Skin epidermis (tissue), 12 donors: ENCODE results near the gene CXCR2.
A peak's percentile ranks its signal among the peaks of the same experiment; 100 is the strongest.

ENCODE experiments used
- H3K27ac ChIP-seq, 21 experiments: fragments of 200-600 bp; sonication (generic) in 11 of 21; one replicate each; pipeline ENCODE4 v1.5.0; 2020; ENCODE audit warnings: mild to moderate bottlenecking in 3 of 21, inconsistent platforms in 2 of 21, moderate library complexity in 2 of 21
- H3K4me3 ChIP-seq, 7 experiments: fragments of 200-600 bp; sonication (generic) in 2 of 7; one replicate each; pipeline ENCODE4 v1.5.0; 2020; ENCODE audit warnings: inconsistent platforms in 2 of 7, mild to moderate bottlenecking in 2 of 7, moderate library complexity in 1 of 7

The CXCR2 gene

GRCh38 chr2:218128781-218129457 is 3.1 kb downstream of the CXCR2 start:
- peak overlapping the region in 1 of 7 experiments; percentile 17 for H3K4me3 ChIP-seq
- H3K27ac ChIP-seq, result peak overlapping the region in 5 of 21 experiments; percentile 45 to 62 (median 59)

GRCh38 chr2:218129458-218130135 is 3.8 kb downstream of the CXCR2 start:
- peak overlapping the region in 1 of 7 experiments; percentile 17 for H3K4me3 ChIP-seq
- peak overlapping the region in 7 of 21 experiments; percentile 6 to 62 (median 53) for H3K27ac ChIP-seq

GRCh38 chr2:218130377-218130776 is 4.5 kb downstream of the CXCR2 start:
- Histone ChIP-seq H3K27ac (peak overlapping the region in 4 of 21 experiments; percentile 6 to 18 (median 8)), H3K4me3 (no peak overlapping the region)

GRCh38 chr2:218130822-218131221 is 5.0 kb downstream of the CXCR2 start:
- Histone ChIP-seq H3K4me3 (no peak overlapping the region), H3K27ac (peak overlapping the region in 3 of 21 experiments; percentile 6 to 18 (median 11))

GRCh38 chr2:218137514-218137913 is 11.7 kb downstream of the CXCR2 start:
- H3K27ac ChIP-seq, result no peak overlapping the region
- H3K4me3 ChIP-seq, result no peak overlapping the region

- H3K27ac ChIP-seq, result no peak overlapping the region
- no peak overlapping the region for H3K4me3 ChIP-seq
Observed at GRCh38 chr2:218138047-218138446, 12.2 kb downstream of the CXCR2 start.

GRCh38 chr2:218145124-218145523 is 19.3 kb downstream of the CXCR2 start:
- Histone ChIP-seq H3K4me3 (no peak overlapping the region), H3K27ac (peak overlapping the region in 1 of 21 experiments; percentile 1)

- no peak overlapping the region for H3K27ac ChIP-seq
- no peak overlapping the region for H3K4me3 ChIP-seq
Observed at GRCh38 chr2:218146056-218146455, 20.2 kb downstream of the CXCR2 start.

- H3K27ac ChIP-seq, result no peak overlapping the region
- no peak overlapping the region for H3K4me3 ChIP-seq
Observed at GRCh38 chr2:218149098-218149497, 23.3 kb downstream of the CXCR2 start.

GRCh38 chr2:218149848-218150440 is 24.1 kb downstream of the CXCR2 start:
- Histone ChIP-seq H3K4me3 (no peak overlapping the region), H3K27ac (no peak overlapping the region)

- no peak overlapping the region for H3K4me3 ChIP-seq
- no peak overlapping the region for H3K27ac ChIP-seq
Observed at GRCh38 chr2:218152172-218152571, 26.3 kb downstream of the CXCR2 start.

- no peak overlapping the region for H3K4me3 ChIP-seq
- H3K27ac ChIP-seq, result peak overlapping the region in 1 of 21 experiments; percentile 14
Observed at GRCh38 chr2:218152777-218153176, 26.9 kb downstream of the CXCR2 start.

GRCh38 chr2:218155953-218156479 is 30.2 kb downstream of the CXCR2 start:
- Histone ChIP-seq H3K4me3 (no peak overlapping the region), H3K27ac (peak overlapping the region in 3 of 21 experiments; percentile 12 to 37 (median 23))

GRCh38 chr2:218161644-218162043 is 35.8 kb downstream of the CXCR2 start:
- no peak overlapping the region for H3K4me3 ChIP-seq
- H3K27ac ChIP-seq, result no peak overlapping the region

- Histone ChIP-seq H3K27ac (peak overlapping the region in 1 of 21 experiments; percentile 34), H3K4me3 (no peak overlapping the region)
Observed at GRCh38 chr2:218162814-218163213, 37.0 kb downstream of the CXCR2 start.

- Histone ChIP-seq H3K27ac (peak within 1 kb of the TSS in 1 of 21 experiments; percentile 18), H3K4me3 (no peak within 1 kb of the TSS)
Observed at GRCh38 chr2:218166791-218167190, 41.0 kb downstream of the CXCR2 start, which contains the start of gene CXCR1. TSS of gene CXCR1 (minus strand) at chr2:218166962. CDS start at chr2:218165211, 1,751 bp downstream.

- H3K27ac ChIP-seq, result peak overlapping the region in 1 of 21 experiments; percentile 18
- no peak overlapping the region for H3K4me3 ChIP-seq
Observed at GRCh38 chr2:218168016-218168415, 42.2 kb downstream of the CXCR2 start.

GRCh38 chr2:218168635-218169462 is 43.0 kb downstream of the CXCR2 start:
- Histone ChIP-seq H3K27ac (no peak overlapping the region), H3K4me3 (no peak overlapping the region)

- Histone ChIP-seq H3K4me3 (no peak overlapping the region), H3K27ac (no peak overlapping the region)
Observed at GRCh38 chr2:218169757-218170546, 44.1 kb downstream of the CXCR2 start.
